IPS-NIHi11 (cell line): ENCODE data around the gene CUL1.

Experiments used
- DNase-seq: peaks from one replicate; pipeline ENCODE4 v3.0.0; 2012; ENCODE audit warnings: mixed read lengths, low spot score

CUL1 gene

GRCh38 chr7:148804343-148805235 lies 105.9 kb downstream of the CUL1 start:
- no peak for DNase-seq

GRCh38 chr7:148806187-148806586 lies 107.5 kb downstream of the CUL1 start:
- no peak for DNase-seq

- no peak for DNase-seq
Measured at GRCh38 chr7:148807436-148807835, 108.7 kb downstream of the CUL1 start.

- peak; percentile 43 for DNase-seq
Measured at GRCh38 chr7:148809856-148810255, 111.2 kb downstream of the CUL1 start.

- no peak for DNase-seq
Measured at GRCh38 chr7:148811892-148812291, 113.2 kb downstream of the CUL1 start.

GRCh38 chr7:148813890-148814289 lies 115.2 kb downstream of the CUL1 start:
- no peak for DNase-seq

GRCh38 chr7:148814922-148815559 lies 116.3 kb downstream of the CUL1 start:
- DNase-seq = no peak

GRCh38 chr7:148815612-148816011 lies 116.9 kb downstream of the CUL1 start:
- DNase-seq = no peak

- DNase-seq = no peak
Measured at GRCh38 chr7:148819697-148820360, 121.1 kb downstream of the CUL1 start.

- DNase-seq = no peak
Measured at GRCh38 chr7:148821422-148821821, 122.7 kb downstream of the CUL1 start.

GRCh38 chr7:148824864-148825263 lies 126.2 kb downstream of the CUL1 start:
- no peak for DNase-seq

GRCh38 chr7:148825338-148825737 lies 126.6 kb downstream of the CUL1 start:
- no peak for DNase-seq

GRCh38 chr7:148828965-148829364 lies 130.3 kb downstream of the CUL1 start:
- no peak for DNase-seq

GRCh38 chr7:148830897-148831692 lies 132.4 kb downstream of the CUL1 start:
- no peak for DNase-seq

GRCh38 chr7:148831782-148832181 lies 133.1 kb downstream of the CUL1 start:
- no peak for DNase-seq

GRCh38 chr7:148834605-148835004 lies 135.9 kb downstream of the CUL1 start:
- no peak for DNase-seq

GRCh38 chr7:148835854-148836253 lies 137.2 kb downstream of the CUL1 start:
- DNase-seq = no peak

- DNase-seq = no peak
Measured at GRCh38 chr7:148838905-148839304, 140.2 kb downstream of the CUL1 start.

GRCh38 chr7:148847815-148848734 lies 149.4 kb downstream of the CUL1 start:
- no peak for DNase-seq

GRCh38 chr7:148849393-148850098 lies 150.8 kb downstream of the CUL1 start:
- DNase-seq = no peak
